ENCODE measurements around the gene DMPK.

GRCh38 chr19:45800070-45800553, 17.8 kb upstream of the DMPK start:
- TF ChIP-seq POLR2A (IDR thresholded peaks at IDR 0.05; ENCODE audit: low read depth, low read length) (no peak), RCOR1 (IDR thresholded peaks at IDR 0.05; ENCODE audit: insufficient replicate concordance, low read length) (no peak), CTCF (conservative IDR thresholded peaks at IDR 0.05; ENCODE audit: low read depth, low read length) (no peak), MXI1 (IDR thresholded peaks at IDR 0.05; ENCODE audit: borderline replicate concordance, low read depth, low read length) (no peak), BHLHE40 (IDR thresholded peaks at IDR 0.05; ENCODE audit: low read depth, low read length) (no peak), MAFK (IDR thresholded peaks at IDR 0.05; ENCODE audit: low read depth, low read length) (no peak), ELK1 (IDR thresholded peaks at IDR 0.05; ENCODE audit: borderline replicate concordance, low read depth, low read length) (no peak), USF2 (IDR thresholded peaks at IDR 0.05; ENCODE audit: low read depth, low read length) (no peak)
